Liver (tissue), 9 donors: Measurements from ENCODE around the gene KCNJ1. TPM values are rescaled to one million over a fixed set of nuclear protein-coding genes. Genes with fewer than 3 reads are reported as not detected.

Source experiments
- DNase-seq: peaks from one replicate; pipeline ENCODE4 v3.0.0-alpha.2; 2017; ENCODE audit warnings: low spot score
- H3K27ac ChIP-seq, 2 donors: one replicate each; pipeline ENCODE4 v1.7.0; 2013; ENCODE audit warnings: inconsistent platforms in 2 of 2, low read length in 2 of 2, control low read depth in 1 of 2, low read depth in 1 of 2, mild to moderate bottlenecking in 1 of 2
- H3K27me3 ChIP-seq, 4 donors: one replicate each; pipeline versions ENCODE4 v1.6.1 to v1.7.0; 2013; ENCODE audit warnings: low read length in 3 of 4, inconsistent platforms in 1 of 4, mild to moderate bottlenecking in 1 of 4, moderate library complexity in 1 of 4; ENCODE audit not compliant: control insufficient read depth in 4 of 4, insufficient read depth in 4 of 4
- H3K36me3 ChIP-seq, 4 donors: one replicate each; pipeline versions ENCODE4 v1.6.1 to v1.7.0; 2013; ENCODE audit warnings: low read length in 3 of 4, mild to moderate bottlenecking in 3 of 4, low read depth in 1 of 4, moderate library complexity in 1 of 4; ENCODE audit not compliant: control insufficient read depth in 4 of 4, insufficient read depth in 3 of 4
- H3K4me1 ChIP-seq, 4 donors: one replicate each; pipeline versions ENCODE4 v1.6.1 to v1.7.0; 2013; ENCODE audit warnings: low read length in 3 of 4, mild to moderate bottlenecking in 3 of 4, moderate library complexity in 1 of 4; ENCODE audit not compliant: control insufficient read depth in 4 of 4, insufficient read depth in 4 of 4
- H3K4me3 ChIP-seq, 3 donors: one replicate each; pipeline versions ENCODE4 v1.6.1 to v1.7.0; 2013; ENCODE audit warnings: low read length in 3 of 3, control low read depth in 1 of 3, low read depth in 1 of 3, mild to moderate bottlenecking in 1 of 3
- H3K9ac ChIP-seq, 2 donors: one replicate each; pipeline ENCODE4 v1.7.0; 2013; ENCODE audit warnings: low read length in 2 of 2, mild to moderate bottlenecking in 2 of 2, moderate library complexity in 2 of 2, control low read depth in 1 of 2, low read depth in 1 of 2
- H3K9me3 ChIP-seq, 4 donors: one replicate each; pipeline versions ENCODE4 v1.6.1 to v1.7.0; 2013; ENCODE audit warnings: low read length in 3 of 4; ENCODE audit not compliant: control insufficient read depth in 4 of 4
- CTCF ChIP-seq: fragments of 150-350 bp; IDR thresholded peaks from 2 replicates; pipeline ENCODE4 v1.5.1; 2017; ENCODE audit warnings: improper control_type of control experiment, low read depth, low read length; ENCODE audit not compliant: missing input control
- EGR1 ChIP-seq, 2 donors: IDR thresholded peaks; 2 replicates each; pipeline ENCODE4 v1.6.1; 2016 to 2018; ENCODE audit warnings: antibody characterized with exemption in 2 of 2, low read depth in 2 of 2
- FOXA1 ChIP-seq: IDR thresholded peaks from 2 replicates; pipeline ENCODE4 v1.6.1; 2016; ENCODE audit warnings: antibody characterized with exemption
- FOXA2 ChIP-seq: IDR thresholded peaks from 2 replicates; pipeline ENCODE4 v1.6.1; 2016; ENCODE audit warnings: antibody characterized with exemption
- GABPA ChIP-seq, 2 donors: IDR thresholded peaks in 1 of 2; conservative IDR thresholded peaks in 1 of 2; 2 replicates each; pipeline ENCODE4 v1.6.1; 2016; ENCODE audit warnings: antibody characterized with exemption in 2 of 2, mild to moderate bottlenecking in 1 of 2, moderate library complexity in 1 of 2
- HNF4A ChIP-seq, 2 donors: conservative IDR thresholded peaks; 2 replicates each; pipeline ENCODE4 v1.6.1; 2016; ENCODE audit warnings: antibody characterized with exemption in 2 of 2, mild to moderate bottlenecking in 2 of 2
- HNF4G ChIP-seq: IDR thresholded peaks from 2 replicates; pipeline ENCODE4 v1.6.1; 2016; ENCODE audit warnings: antibody characterized with exemption
- JUND ChIP-seq, 2 donors: IDR thresholded peaks; 2 replicates each; pipeline ENCODE4 v1.6.1; 2016; ENCODE audit warnings: antibody characterized with exemption in 2 of 2
- NR2F2 ChIP-seq: IDR thresholded peaks from 2 replicates; pipeline ENCODE4 v1.6.1; 2016; ENCODE audit warnings: antibody characterized with exemption
- RAD21 ChIP-seq, 2 donors: IDR thresholded peaks; 2 replicates each; pipeline ENCODE4 v1.6.1; 2016; ENCODE audit warnings: antibody characterized with exemption in 2 of 2, mild to moderate bottlenecking in 2 of 2
- REST ChIP-seq: IDR thresholded peaks from 2 replicates; pipeline ENCODE4 v1.6.1; 2016; ENCODE audit warnings: antibody characterized with exemption, mild to moderate bottlenecking
- RXRA ChIP-seq, 2 donors: IDR thresholded peaks; 2 replicates each; pipeline ENCODE4 v1.6.1; 2017 to 2018; ENCODE audit warnings: antibody characterized with exemption in 2 of 2, mild to moderate bottlenecking in 1 of 2
- SP1 ChIP-seq: IDR thresholded peaks from 2 replicates; pipeline ENCODE4 v1.6.1; 2018; ENCODE audit warnings: antibody characterized with exemption, mild to moderate bottlenecking
- TAF1 ChIP-seq: conservative IDR thresholded peaks from 2 replicates; pipeline ENCODE4 v1.6.1; 2016; ENCODE audit warnings: antibody characterized with exemption, mild to moderate bottlenecking
- YY1 ChIP-seq: IDR thresholded peaks from 2 replicates; pipeline ENCODE4 v1.6.1; 2016; ENCODE audit warnings: antibody characterized with exemption, mild to moderate bottlenecking
- ZBTB33 ChIP-seq: IDR thresholded peaks from 2 replicates; pipeline ENCODE4 v1.6.1; 2016; ENCODE audit warnings: antibody characterized with exemption
- whole genome bisulfite sequencing: extraction: QIAGEN DNeasy Blood & Tissue Kit; methylation state at CpG from one replicate; pipeline ENCODE4 v1.1.7; 2013; 5-methylcytosine and 5-hydroxymethylcytosine counted together
- polyA plus RNA-seq, 2 donors: library from polyadenylated mRNA; stranded (reverse) in 1 of 2; unstranded in 1 of 2; fragments of 200-250 nt in 1 of 2; fragments of >200 nt in 1 of 2; fragmentation: Nextera tagmentation in 1 of 2; extraction: Ambion mirVana in 1 of 2; gene quantifications; one replicate each; pipeline versions ENCODE4 v1.2.1 to v1.2.3, GENCODE V29; 2013 to 2015
- total RNA-seq, 2 donors: library from RNA; depleted of rRNA; stranded (reverse); fragments of >200 nt; gene quantifications; one replicate each; pipeline ENCODE4 v1.2.3, GENCODE V29; 2014
- TF ChIP-seq, protein P1 (sequence below): IDR thresholded peaks from 2 replicates; pipeline ENCODE4 v1.6.1; 2016; ENCODE audit warnings: antibody characterized with exemption
- TF ChIP-seq, protein P2 (sequence below): IDR thresholded peaks from 2 replicates; pipeline ENCODE4 v1.6.1; 2016; ENCODE audit warnings: antibody characterized with exemption
- donor health status: healthy.
- donor health status: healthy.
- donor health status: healthy.
- donor health status: healthy.
- donor health status: healthy.

KCNJ1 gene
- total and polyA plus RNA-seq, 4 donors: 0.14 to 0.23 TPM; not detected in 2

- 90% methylated on average over 6 of the region's 6 CpGs for WGBS
- Histone ChIP-seq H3K36me3 (no peaks in the 10 kb centered on the region), H3K27me3 (no peaks in the 10 kb centered on the region), H3K4me1 (peaks cover 5 to 10% (median 7%) of the 10 kb centered on the region in 4 donors), H3K27ac (no peak overlapping the region), H3K9me3 (no peaks in the 10 kb centered on the region), H3K9ac (no peak overlapping the region), H3K4me3 (no peak overlapping the region)
- DNase-seq: no peak
- no peak for TF ChIP-seq JUND (IDR thresholded peaks at IDR 0.05)
- TF ChIP-seq FOXA2: no peak
- no peak for TF ChIP-seq TAF1
- TF ChIP-seq YY1: no peak
- no peak for TF ChIP-seq SP1
- TF ChIP-seq RAD21 (IDR thresholded peaks at IDR 0.05): no peak
- no peak for TF ChIP-seq CTCF
- no peak for TF ChIP-seq GABPA (IDR thresholded peaks at IDR 0.05 in 1 of 2, conservative IDR thresholded peaks at IDR 0.05 in 1 of 2)
- TF ChIP-seq NR2F2: no peak
- no peak for TF ChIP-seq HNF4G
- TF ChIP-seq REST: no peak
- no peak for TF ChIP-seq HNF4A (conservative IDR thresholded peaks at IDR 0.05)
- TF ChIP-seq FOXA1: no peak
- TF ChIP-seq EGR1 (IDR thresholded peaks at IDR 0.05; ENCODE audit: low read depth in 2 of 2): no peak
- TF ChIP-seq, protein P1, sequence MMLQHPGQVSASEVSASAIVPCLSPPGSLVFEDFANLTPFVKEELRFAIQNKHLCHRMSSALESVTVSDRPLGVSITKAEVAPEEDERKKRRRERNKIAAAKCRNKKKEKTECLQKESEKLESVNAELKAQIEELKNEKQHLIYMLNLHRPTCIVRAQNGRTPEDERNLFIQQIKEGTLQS: no peak
- no peak for TF ChIP-seq ZBTB33
- TF ChIP-seq, protein P2, sequence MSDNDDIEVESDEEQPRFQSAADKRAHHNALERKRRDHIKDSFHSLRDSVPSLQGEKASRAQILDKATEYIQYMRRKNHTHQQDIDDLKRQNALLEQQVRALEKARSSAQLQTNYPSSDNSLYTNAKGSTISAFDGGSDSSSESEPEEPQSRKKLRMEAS: no peak
- TF ChIP-seq RXRA (IDR thresholded peaks at IDR 0.05): no peak
Observed at GRCh38 chr11:128853559-128853958, 13.5 kb downstream of the KCNJ1 start.
